GM21423 (cell line): Measurements from ENCODE around the gene FAM25G.
"Not testable (repeated sequence)": the region's sequence is repeated elsewhere in the genome, so short reads cannot be mapped to it uniquely, and the experiment has no call there.

Source experiments
- ATAC-seq: cut with Tn5 transposase; IDR thresholded peaks from one replicate; pipeline ENCODE4 v1.9.1; 2021; ENCODE audit warnings: mild to moderate bottlenecking, moderate library complexity; ENCODE audit not compliant: unreplicated experiment

Gene FAM25G

DNA sequence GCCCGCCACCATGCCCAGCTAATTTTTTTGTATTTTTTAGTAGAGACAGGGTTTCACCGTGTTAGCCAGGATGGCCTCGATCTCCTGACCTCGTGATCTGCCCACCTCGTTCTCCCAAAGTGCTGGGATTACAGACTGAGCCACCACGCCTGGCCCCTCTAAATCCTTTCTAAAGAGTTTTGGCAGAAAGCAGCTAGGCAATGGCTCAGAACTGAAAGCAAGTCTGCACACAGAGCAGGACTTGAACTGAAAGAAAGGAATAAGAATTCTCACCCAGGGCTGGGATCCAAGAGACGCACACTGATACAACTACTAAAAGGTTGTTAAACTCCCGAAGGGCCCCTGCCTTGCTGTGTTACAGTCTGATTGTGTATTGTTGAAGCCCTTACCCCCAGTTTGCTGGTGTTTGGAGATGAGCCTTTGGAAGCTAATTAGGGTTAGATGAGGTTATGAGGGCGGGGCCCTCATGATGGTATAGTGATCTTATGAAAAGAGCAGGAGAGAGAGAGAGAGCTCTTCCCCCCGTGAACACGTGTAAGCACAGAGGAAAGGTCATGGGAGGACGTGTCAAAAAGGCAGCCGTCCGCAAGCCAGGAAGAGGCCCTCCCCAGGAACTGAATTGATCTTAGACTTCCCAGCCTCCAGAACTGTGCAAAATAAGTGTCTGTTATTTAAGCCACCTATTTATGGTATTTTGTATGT is 26.1 kb downstream of the FAM25G start:
- ATAC-seq = not testable (repeated sequence)

DNA sequence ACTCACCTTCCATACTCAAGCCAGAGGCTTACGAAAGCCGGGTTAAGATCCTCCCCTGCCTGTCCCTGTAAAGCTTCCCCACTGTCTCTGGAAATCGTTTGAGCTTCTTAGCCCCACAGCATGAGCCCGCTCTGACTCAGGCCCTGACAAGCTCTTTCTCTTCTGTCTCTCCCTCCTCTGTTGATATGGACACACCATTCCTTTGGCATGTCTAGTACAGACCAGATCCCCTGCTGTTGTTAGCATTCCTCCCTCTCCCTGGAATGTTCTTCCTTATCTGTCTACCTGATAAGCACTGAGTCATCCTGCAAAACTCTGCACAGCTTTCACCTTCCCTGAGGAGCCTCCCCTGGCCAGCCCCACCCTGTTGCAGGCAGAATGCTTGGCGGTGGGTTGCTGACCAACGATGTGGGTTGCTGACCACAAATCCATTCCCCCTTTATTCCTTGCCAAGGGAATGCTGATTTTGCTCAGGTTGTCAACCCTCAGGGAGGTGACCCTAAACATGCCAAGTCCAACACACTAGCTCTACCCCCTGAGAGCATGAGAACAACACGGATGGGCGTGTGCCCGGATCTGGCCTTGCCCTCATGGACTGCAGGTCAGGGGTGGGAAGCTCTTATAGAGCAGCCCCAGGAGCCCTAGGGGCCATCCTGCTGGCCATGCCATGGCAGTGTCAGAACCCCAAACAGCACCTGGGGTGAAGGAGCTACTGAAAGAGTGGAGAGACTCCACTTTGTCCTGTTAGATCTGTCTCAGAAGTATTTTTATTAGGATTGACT is 28.7 kb downstream of the FAM25G start:
- ATAC-seq = not testable (repeated sequence)

DNA sequence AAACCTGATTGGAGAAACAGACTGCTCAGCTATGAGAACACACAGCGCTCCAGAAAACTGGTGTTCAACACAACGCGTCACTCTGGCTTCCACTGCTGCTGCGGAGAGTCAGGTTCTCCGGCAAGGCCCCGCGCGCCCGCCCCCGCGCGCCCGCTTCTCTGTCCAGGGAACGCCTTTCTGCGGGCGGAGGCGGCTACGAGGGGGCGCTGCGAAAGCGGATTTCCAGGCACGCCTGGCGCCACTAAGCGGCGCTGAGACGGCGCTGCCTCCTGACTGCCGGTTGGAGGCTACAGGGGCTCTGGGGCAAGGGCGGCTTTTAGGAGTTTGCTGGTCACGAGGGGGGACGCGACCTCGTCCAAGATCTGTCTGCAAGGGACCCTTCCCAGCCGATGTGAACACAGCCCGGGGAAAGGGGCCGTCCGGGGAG is 30.2 kb downstream of the FAM25G start:
- ATAC-seq = not testable (repeated sequence)

DNA sequence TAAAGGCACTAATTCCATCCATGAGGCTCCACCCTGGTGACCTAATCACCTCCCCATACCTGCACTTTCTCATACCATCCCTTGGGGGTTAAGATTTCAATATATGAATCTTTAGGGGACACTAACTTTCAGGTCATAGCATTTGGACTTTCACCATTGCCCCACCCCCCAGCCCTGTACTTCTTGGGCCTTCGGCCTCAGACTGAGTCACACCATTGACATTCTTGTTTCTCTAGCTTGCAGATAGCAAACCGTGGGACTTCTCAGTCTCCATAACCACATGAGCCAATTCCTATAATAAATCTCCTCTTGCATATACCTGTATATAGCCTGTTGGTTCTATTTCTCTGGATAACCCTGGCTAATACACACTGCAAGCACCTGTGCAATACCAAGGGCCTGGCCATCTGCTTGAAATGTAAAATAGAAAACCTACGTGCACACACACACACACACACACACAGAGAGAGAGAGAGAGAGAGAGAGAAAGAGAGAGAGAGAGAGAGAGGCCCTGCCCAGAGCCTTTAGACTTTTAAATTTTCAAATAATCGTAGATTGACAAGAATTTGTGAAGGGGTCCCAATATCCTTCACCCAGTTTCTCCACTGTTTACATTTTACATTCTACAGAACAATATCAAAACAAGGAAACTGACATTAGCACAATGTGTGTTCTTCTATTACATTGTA is 32.9 kb downstream of the FAM25G start:
- no peak for ATAC-seq

DNA sequence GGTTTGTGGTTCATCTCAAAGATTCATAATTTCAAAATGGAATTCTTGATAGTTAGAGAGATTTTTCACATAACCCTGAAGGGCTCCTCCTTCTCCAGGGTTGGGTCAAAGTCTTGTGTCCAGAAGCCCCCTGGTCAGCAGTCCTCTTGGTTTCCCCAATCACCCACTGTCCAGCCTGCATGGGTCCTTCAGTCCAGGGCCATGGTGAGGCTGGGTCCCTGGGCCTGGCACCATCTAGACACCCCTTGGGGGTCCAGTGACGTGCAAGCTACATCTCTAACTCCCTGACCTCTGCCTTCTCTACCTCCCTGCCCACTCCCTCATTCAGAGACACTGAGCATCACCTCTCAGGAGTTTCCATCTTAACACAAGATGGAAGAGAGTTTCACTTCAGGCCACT is 33.7 kb downstream of the FAM25G start:
- ATAC-seq = no peak

DNA sequence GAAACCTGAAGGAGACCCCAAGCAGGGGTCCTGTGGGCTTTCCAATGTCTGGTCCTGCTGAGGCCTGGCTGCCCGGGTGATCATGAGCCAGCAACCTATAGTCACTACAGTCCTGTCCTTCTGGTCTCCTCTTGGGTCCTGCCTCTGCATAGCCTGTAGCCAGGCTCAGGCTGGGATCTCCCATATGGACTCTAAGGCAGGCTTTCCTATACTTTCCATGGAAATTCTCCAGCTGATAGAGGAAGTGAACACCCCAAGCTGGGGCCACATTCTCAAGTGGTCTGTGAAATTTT is 34.0 kb downstream of the FAM25G start:
- no peak for ATAC-seq

DNA sequence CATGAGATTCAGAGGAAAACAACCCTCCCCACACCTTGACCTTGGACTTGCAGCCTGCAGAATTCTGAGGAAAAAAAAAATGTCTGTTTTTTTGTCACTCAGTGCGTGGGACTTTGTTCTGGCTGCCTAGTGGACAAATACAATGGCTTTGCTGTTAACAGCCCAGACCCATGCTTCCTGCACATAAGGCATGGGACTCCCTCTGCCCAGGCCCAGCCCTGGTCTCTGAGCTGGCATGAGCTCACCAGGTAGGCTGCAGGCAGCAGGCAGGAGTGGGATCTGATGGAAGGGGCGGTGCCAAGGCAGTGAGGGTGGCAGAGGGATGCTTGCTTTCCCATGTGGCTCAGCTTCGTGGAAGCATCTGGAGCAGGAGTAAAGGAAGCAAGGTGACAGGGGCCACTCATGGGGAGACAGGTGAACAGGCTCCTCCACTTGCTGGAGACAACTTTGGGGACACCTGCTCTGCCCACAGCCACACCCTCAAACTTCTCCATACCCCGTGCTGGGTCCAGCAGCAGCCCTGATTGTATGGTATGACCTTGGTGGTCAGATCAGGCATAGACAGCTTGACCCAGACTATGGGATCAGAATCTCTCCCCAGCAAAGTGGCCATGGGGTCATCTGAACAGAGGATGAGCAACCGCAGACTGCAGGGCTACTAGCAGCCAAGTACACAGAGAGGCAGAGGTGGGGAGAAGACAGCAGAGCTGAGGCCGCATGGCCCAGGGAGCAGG is 34.5 kb downstream of the FAM25G start:
- no peak for ATAC-seq

DNA sequence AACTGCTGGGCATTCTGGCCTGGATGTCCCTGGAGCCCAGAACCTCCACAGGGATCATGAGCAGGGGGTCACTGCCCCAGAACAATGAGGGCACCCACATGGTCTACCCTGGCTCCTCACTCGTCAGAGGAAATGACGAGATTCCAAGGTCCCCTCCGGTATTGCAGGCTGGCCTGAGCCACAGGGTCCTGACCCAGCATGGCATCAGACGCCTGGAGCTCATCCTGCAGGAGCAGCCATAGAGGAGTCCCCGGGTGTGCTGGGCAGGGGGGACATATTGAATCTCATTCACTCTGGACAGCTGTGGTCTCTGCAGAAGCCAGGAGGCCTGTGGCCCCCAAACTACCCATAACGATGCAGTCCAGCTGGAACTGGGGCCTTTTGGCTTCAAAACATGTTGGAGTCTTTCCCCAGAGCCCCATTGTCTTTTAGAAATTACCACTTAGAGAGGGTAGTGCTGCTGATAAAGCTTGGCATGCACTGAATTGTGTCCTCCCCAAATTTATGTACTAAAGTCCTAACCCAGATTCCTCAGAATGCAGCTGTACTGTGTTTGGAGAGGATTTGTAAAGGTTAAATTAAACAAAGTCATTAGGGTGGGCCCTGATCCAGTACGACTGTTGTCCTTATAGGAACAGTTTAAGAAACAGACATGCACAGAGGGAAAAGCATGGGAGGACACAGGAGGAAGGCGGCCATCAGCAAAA is 35.3 kb downstream of the FAM25G start:
- ATAC-seq = no peak

DNA sequence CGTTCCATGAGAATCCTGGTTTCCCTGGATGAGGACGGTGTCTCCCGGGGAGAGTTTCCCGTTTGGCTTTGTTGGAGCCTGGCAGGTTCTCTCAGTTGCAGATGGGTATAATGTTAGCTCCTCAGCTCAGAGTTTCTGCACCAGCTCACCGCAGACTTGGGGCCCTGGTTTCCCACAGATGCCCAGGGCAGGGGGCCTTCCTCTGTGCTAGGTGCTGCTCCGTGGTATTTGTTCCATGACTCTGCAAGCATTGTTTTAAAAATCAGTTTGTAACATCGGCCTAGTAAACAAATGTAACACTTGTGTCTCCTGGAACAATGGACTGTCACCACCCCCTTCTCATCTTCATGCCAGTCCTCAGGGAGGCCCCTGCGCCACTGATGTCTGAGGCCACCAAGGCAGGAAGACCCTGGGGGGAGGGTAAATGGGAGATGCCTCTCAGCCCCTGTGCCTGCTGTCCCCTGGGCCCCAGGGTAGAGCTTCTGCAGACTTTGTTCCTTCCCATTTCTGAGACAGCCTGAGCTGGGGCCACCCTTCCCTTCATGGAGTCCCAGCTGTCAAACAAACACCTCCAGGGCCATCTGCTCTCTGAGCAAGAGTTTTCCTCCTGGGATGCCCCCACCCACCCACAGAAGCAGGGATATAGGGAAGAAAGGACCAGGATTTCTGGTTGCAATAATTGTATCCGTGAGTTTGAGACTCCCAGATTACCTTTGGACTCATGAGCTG is 36.0 kb downstream of the FAM25G start:
- ATAC-seq = not testable (repeated sequence)

DNA sequence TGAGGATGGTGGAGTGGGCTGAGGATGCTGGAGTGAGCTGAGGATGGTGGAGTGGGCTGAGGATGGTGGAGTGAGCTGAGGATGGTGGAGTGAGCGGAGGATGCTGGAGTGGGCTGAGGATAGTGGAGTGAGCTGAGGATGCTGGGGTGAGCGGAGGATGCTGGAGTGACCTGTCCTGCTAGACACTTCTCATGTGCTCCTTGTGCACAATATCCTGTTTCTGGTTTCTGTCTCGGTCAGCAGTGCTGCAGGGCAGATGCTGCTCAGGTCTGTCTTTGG is 36.8 kb downstream of the FAM25G start:
- ATAC-seq = no peak

DNA sequence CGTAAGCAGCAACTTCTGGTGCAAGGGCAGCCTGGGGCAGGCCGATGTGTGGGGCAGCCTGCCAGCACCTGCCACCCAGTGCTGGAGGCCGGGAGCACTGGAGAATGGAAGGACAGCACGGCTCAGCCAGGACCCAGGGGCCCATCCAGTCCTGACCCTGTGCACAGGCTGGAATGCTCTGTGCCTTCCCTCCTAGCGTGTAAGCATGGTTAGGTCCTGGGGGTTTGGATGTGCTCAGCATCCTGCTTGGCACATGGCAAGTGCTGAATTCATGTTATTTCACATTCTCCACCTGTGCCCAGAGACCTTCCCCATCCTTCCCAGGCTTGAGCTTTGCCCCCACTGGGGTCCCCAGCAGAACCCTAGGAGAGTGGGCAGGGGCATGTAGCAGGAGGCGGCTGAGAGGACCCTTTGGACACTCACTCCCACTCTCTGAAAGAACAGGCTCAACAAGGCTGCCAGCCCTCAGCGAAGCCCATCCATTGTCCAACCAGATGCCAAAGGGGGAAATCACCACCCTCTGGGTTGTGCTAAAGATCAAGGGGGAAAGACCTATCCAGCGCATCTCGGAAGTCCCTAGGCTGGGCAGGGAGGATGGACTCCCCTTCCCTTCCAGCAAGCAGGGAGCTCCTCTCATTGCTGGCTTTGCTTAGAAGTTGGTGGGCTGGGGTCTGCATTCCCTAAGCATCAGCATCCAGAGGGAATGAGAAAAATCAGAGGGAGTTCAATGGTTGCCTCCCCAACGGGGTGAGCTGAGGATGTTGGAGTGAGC is 37.3 kb downstream of the FAM25G start:
- no peak for ATAC-seq

DNA sequence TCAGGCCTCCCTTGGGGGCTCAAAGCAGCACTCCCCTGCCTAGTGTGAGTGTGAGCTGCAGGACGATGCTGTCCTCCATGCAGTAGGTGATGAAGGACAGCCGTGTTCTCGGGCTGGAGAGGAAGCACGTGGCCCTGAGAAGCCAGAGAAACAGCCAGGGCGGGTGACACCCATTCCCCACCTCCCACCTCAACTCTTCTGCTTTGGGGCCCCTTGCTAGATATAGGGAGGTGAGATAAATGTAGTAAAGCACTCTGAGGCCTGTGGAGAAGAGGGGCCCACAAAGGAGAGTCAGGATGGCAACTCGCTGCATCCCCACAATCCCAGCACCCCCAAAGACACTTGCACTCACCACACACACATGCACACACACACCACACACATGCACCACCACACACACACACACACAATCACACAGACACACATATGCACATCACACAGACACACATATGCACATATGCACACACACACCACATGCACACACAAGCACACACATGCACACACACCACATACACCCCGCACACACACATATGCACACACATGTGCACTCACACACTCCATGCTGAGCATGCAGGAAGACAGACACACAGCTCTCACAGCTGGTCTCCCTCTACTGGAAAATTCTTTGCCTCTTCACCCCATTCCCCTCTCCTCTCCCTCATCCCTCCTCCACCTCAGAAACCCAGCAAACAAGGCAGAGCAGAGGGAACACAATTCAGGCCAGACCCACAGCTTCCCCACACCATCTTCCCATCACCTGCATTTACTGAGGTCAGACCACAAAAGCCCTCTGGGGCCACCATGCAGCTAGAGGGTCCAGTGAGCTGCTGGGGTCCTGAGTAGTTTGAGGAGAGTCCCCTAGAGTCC is 38.1 kb downstream of the FAM25G start:
- ATAC-seq = no peak

DNA sequence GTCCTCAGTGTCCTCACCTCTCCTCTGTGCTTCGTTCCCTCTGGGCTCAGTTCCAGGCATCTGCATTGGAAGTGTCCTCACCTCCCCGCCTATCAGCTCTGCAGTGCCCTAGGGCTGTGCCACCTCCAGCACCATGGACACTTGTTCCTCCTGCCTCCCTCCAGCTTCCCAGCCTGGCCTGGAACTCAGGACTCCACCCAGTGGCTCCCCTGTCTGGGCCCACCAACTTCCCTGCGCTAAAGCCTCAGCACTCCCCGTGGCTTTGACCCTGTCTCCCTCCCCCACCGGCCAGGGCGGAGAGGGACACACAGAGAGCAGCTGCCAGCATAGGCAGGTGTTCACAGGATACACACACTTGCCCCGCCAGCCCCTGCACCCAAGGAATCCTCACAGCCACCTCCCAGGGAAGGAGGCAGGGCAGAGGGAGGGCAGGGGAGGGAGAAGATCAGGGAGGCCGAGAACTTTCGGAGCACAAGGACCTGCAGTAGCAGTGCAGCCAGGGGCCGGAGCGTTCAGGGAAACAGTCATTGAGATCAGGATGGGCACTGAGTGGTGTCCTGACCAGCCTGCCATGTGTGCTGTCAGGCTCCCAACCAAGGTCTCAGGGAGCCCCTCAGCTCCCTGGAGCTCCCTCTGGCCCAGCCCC is 38.9 kb downstream of the FAM25G start:
- no peak for ATAC-seq

DNA sequence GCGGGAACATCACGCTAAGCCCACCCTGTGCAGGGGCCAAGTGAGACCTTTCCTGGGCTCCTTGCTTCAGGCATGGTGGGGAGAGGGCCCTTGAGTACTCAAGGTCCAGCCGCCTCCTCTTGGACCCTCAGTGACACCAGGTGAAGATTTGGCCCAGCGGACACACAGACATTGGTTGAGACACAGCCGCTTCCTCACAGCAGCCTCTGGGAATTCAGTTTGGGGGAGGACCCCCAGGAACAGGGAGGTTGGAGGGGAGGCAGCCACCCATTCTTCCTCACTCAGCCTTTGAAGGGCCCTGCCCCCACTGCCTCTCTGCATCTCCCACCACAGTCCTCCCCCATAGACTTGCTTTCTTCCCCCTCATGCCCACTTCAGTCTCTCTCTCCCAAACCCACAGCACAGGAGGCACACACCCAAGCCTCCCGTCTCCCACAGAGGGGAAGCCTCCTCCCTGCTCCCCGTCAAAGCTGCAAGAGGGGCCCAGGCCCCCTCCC is 39.5 kb downstream of the FAM25G start:
- no peak for ATAC-seq

DNA sequence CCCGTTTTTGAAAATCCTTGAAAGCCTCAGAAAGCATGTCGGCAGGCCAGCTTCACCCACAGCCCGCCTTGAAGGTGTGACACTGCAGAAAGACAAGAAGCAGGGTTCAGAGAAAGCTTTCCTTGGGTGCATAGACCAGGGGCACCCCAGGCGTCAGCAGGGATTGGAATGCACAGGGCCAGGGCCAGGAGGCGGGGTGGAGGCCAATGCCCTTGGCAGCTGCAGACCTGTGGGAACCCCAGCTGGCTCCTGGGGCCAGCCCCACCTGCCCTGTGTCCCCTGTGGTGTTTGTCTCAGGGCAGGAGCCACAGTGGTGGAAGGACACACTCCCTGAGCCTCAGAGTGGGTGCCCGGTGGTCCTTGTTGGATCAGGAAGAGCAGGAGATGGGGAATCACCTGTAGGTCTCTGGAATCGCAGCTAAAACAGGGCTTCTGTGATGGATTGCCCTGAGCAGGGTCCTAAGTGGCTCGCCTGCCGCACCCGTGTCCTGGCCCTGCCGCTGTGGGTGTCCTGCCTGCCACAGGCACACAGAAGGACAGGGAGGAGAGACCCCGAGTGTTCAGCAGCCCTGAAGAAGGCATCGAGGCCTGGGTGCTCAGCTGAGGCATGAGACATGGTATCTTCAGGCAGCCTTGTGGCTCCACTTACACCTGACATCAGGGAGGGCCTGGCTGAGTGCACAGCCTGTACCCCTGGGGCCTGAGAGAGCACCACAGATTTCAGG is 40.1 kb downstream of the FAM25G start:
- ATAC-seq = no peak

DNA sequence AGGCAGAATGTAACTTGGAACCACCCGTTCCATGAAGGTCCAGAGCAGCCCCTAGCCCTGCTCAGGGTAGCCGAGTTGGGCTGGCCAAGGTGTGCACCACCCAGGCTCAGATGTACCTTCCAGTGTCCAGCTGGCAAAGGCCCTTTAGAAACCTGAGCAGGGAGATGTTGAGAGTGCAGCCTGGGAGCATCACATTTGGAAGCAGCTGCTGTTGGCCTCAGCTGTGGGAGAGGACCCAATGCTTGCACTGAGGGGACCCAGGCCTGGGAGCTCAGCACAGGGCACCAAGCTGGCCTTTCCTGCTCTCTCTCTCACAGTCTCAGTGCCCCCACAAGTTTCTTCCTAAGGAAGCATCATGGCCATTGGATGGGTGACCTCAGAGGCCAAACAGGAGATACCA is 41.1 kb downstream of the FAM25G start:
- no peak for ATAC-seq

DNA sequence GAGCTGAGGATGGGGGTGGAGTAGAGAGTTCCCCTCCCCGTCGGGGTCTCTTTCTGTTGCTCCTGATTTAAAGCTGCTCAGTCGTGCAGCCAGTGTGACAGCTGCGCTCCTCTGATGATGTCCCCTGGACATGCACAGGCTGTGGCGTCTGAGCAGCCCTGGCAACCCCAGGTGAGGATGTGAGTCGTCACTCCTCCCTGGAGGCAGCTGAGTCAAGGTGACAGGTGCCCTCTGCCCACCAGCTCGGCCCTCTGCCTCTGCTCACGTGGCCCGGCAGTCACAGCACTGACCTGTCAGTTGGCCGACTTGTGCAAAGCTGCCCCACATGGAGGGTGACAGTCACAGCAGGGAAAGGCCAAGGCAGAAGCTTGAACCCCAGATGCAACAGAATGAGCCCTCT is 41.5 kb downstream of the FAM25G start:
- ATAC-seq = no peak
